CD4-positive, alpha-beta T cell (primary cell): ENCODE data around the gene SLCO4A1. TPM values are rescaled to one million over a fixed set of nuclear protein-coding genes. Genes with fewer than 3 reads are reported as not detected.

Source experiments
- ATAC-seq: fragments of 200-7000 bp; cut with Tn5 transposase; one replicate; pipeline ENCODE4 v1.10.0; 2022; ENCODE audit warnings: mild to moderate bottlenecking; ENCODE audit not compliant: poor library complexity
- CTCF ChIA-PET: fragments of 350-600 bp; sonication (Branson Sonifier 250); formaldehyde crosslinking; loops from one replicate; lab custom pipeline; 2021; ENCODE audit warnings: antibody characterized with exemption, inconsistent platforms; lab: Charles Lee
- POLR2A ChIA-PET: fragments of 350-600 bp; sonication (Branson Sonifier 250); formaldehyde crosslinking; loops from one replicate; lab custom pipeline; 2021; ENCODE audit warnings: antibody characterized with exemption, inconsistent platforms; lab: Charles Lee
- DNase-seq, 14 experiments: peaks; one replicate each; pipeline ENCODE4 v3.0.0-alpha.2; 2013 to 2020; ENCODE audit warnings: mixed read lengths in 2 of 14
- H3K27ac ChIP-seq, 2 donors: one replicate each; pipeline versions ENCODE4 v1.5.1 to v1.7.0; 2013; ENCODE audit warnings: low read length in 2 of 2, low read depth in 1 of 2, mild to moderate bottlenecking in 1 of 2
- H3K27me3 ChIP-seq, 2 experiments: 1 replicate in 1 of 2; 2 replicates in 1 of 2; pipeline versions ENCODE4 v1.6.1 to v1.7.0; 2013; ENCODE audit warnings: low read length in 2 of 2, control low read depth in 1 of 2, mild to moderate bottlenecking in 1 of 2, moderate library complexity in 1 of 2; ENCODE audit not compliant: insufficient read depth in 2 of 2, control insufficient read depth in 1 of 2
- H3K36me3 ChIP-seq: one replicate; pipeline ENCODE4 v1.6.1; 2013; ENCODE audit warnings: low read length, control low read depth; ENCODE audit not compliant: insufficient read depth
- H3K4me1 ChIP-seq: one replicate; pipeline ENCODE4 v1.6.1; 2013; ENCODE audit warnings: low read length, control low read depth; ENCODE audit not compliant: insufficient read depth
- H3K4me3 ChIP-seq: one replicate; pipeline ENCODE4 v1.5.1; 2013; ENCODE audit warnings: mild to moderate bottlenecking, low read length, moderate library complexity
- H3K9me3 ChIP-seq, 2 experiments: 1 replicate in 1 of 2; 2 replicates in 1 of 2; pipeline versions ENCODE4 v1.6.1 to v1.7.0; 2013; ENCODE audit warnings: low read length in 2 of 2, mild to moderate bottlenecking in 2 of 2, control low read depth in 1 of 2, moderate library complexity in 1 of 2; ENCODE audit not compliant: control insufficient read depth in 1 of 2, insufficient read depth in 1 of 2
- H3K27ac Mint-ChIP-seq: one replicate; pipeline ENCODE4 v1.8.0; 2020; ENCODE audit warnings: mixed read lengths
- H3K27me3 Mint-ChIP-seq: one replicate; pipeline ENCODE4 v1.8.0; 2021; ENCODE audit warnings: mixed read lengths
- H3K36me3 Mint-ChIP-seq: one replicate; pipeline ENCODE4 v1.8.0; 2021; ENCODE audit warnings: low read depth, mixed read lengths
- H3K4me1 Mint-ChIP-seq: one replicate; pipeline ENCODE4 v1.8.0; 2021; ENCODE audit warnings: low read depth, mixed read lengths
- H3K4me3 Mint-ChIP-seq: one replicate; pipeline ENCODE4 v1.8.0; 2020; ENCODE audit warnings: mild to moderate bottlenecking, mixed read lengths
- H3K9me3 Mint-ChIP-seq: one replicate; pipeline ENCODE4 v1.8.0; 2020; ENCODE audit warnings: mixed read lengths
- CTCF ChIP-seq: fragments of 200-600 bp; IDR thresholded peaks from one replicate; pipeline ENCODE4 v1.8.0; 2022; ENCODE audit warnings: antibody characterized with exemption, mild to moderate bottlenecking
- intact Hi-C, 2 experiments: fragments of 100-400 bp; cut with DNase I in 1 of 2; cut with micrococcal nuclease in 1 of 2; formaldehyde crosslinking; loops; one replicate each; pipeline versions ENCODE4 v1.15.1 to v1.9.0; 2023 to 2025; cut with DNase I, micrococcal nuclease
- total RNA-seq, 174 experiments: library from RNA in 2 of 174; stranded (reverse) in 2 of 174; gene quantifications; one replicate each; pipeline ENCODE4 v1.2.3 and lab custom pipeline; 2021 to 2026

The SLCO4A1 gene
- total RNA-seq, 2 experiments from 2014 or later = 2.3 to 2.5 TPM

- TF ChIP-seq CTCF = no peak
- no peak overlapping the region for H3K4me3 ChIP-seq
- DNase-seq = no peak
- Mint-ChIP-seq H3K27ac (no peak overlapping the region), H3K4me1 (peaks cover 14% of the 10 kb centered on the region), H3K36me3 (no peaks in the 10 kb centered on the region), H3K27me3 (no peaks in the 10 kb centered on the region), H3K9me3 (no peaks in the 10 kb centered on the region), H3K4me3 (no peak overlapping the region)
- H3K36me3 ChIP-seq = no peaks in the 10 kb centered on the region
- POLR2A ChIA-PET = no interaction called here
- H3K9me3 ChIP-seq = peaks cover 0 to 5% of the 10 kb centered on the region in 2 experiments
- peaks cover 3 to 4% of the 10 kb centered on the region in 2 experiments for H3K27me3 ChIP-seq
- intact Hi-C loops = no loop called here
- H3K4me1 ChIP-seq = peaks cover 8% of the 10 kb centered on the region
- no peak for ATAC-seq
- no peak overlapping the region for H3K27ac ChIP-seq
- CTCF ChIA-PET = no interaction called here
These were observed 51.8 kb downstream of the SLCO4A1 start for GRCh38 chr20:62694106-62694505.

- peaks cover 3 to 4% of the 10 kb centered on the region in 2 experiments for H3K27me3 ChIP-seq
- no peaks in the 10 kb centered on the region for H3K36me3 Mint-ChIP-seq
- ChIA-PET CTCF (no interaction called here), POLR2A (no interaction called here)
- H3K36me3 ChIP-seq = no peaks in the 10 kb centered on the region
- H3K27me3 Mint-ChIP-seq = no peaks in the 10 kb centered on the region
- no peak overlapping the region for H3K4me3 ChIP-seq
- H3K9me3 ChIP-seq = peaks cover 0 to 10% of the 10 kb centered on the region in 2 experiments
- no peak for TF ChIP-seq CTCF
- no peaks in the 10 kb centered on the region for H3K9me3 Mint-ChIP-seq
- no peak for DNase-seq
- H3K4me1 Mint-ChIP-seq = peaks cover 14% of the 10 kb centered on the region
- no peak overlapping the region for H3K27ac ChIP-seq
- ATAC-seq = no peak
- H3K4me3 Mint-ChIP-seq = no peak overlapping the region
- no peak overlapping the region for H3K27ac Mint-ChIP-seq
- intact Hi-C loops = no loop called here
- H3K4me1 ChIP-seq = peaks cover 8% of the 10 kb centered on the region
These were observed 52.6 kb downstream of the SLCO4A1 start for GRCh38 chr20:62694868-62695267.

- DNase-seq = peak in 2 of 14 experiments; percentile 42 to 48
- H3K4me1 Mint-ChIP-seq = peaks cover 14% of the 10 kb centered on the region
- peaks cover 3 to 4% of the 10 kb centered on the region in 2 experiments for H3K27me3 ChIP-seq
- POLR2A ChIA-PET = no interaction called here
- no peaks in the 10 kb centered on the region for H3K27me3 Mint-ChIP-seq
- no peak for TF ChIP-seq CTCF
- no peaks in the 10 kb centered on the region for H3K36me3 Mint-ChIP-seq
- H3K9me3 ChIP-seq = peaks cover 0 to 10% of the 10 kb centered on the region in 2 experiments
- intact Hi-C loops = no loop called here
- CTCF ChIA-PET = no interaction called here
- ATAC-seq = peak; percentile 21
- H3K4me3 Mint-ChIP-seq = no peak overlapping the region
- peaks cover 8% of the 10 kb centered on the region for H3K4me1 ChIP-seq
- no peaks in the 10 kb centered on the region for H3K9me3 Mint-ChIP-seq
- no peak overlapping the region for H3K4me3 ChIP-seq
- no peaks in the 10 kb centered on the region for H3K36me3 ChIP-seq
- no peak overlapping the region for H3K27ac Mint-ChIP-seq
- no peak overlapping the region for H3K27ac ChIP-seq
These were observed 53.4 kb downstream of the SLCO4A1 start for GRCh38 chr20:62695448-62696414.
